ENCODE results near the gene HOXD12.

HOXD12 gene

GRCh38 chr2:176099728-176100546, at the start of gene HOXD12:
HOXD12 (plus strand) TSS chr2:176099795; CDS start chr2:176099802, 7 bp downstream.
- no peak for DNase-seq

DNA sequence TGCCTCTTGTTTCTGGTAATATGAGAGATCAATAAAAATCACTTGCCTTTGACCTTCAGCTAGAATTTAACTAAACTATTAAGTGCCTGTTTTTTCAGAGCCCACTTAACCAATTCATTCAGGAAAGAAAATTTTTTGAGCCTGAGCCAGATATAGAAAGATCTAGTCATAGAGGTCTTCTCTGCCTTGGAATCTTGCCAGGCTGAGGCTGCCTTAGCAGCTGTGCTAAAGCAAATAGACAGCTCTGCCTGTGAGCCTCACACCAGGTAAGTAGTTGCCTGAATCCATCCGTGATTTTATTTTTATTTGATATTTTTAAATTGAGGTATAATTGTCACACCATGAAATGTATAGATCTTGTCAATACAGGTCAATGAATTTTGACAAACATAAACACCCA, 43.2 kb upstream of the HOXD12 start:
- DNase-seq = no peak

DNA sequence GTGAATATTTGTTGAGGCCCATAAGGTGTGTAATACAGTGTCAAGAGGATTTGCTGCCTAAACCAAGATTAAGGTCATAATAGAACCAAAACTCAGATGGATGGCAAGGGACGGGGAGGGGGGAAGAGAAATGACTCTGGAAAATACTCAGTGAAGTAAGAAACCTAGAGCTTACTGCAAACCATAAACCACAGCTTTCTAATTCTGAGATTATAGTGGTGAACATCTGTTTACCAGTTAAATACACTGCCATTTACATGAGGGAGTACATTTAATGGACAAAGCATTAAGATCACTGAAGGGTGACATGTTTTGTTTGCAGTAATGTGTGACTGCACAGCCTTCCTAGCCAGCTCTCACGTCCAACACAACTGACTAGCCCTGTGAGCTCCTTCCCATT, 35.6 kb upstream of the HOXD12 start:
- DNase-seq = no peak

GRCh38 chr2:176066645-176067588, 32.7 kb upstream of the HOXD12 start:
- DNase-seq = no peak

- no peak for DNase-seq
These were observed 31.8 kb upstream of the HOXD12 start for GRCh38 chr2:176067589-176068418.

DNA sequence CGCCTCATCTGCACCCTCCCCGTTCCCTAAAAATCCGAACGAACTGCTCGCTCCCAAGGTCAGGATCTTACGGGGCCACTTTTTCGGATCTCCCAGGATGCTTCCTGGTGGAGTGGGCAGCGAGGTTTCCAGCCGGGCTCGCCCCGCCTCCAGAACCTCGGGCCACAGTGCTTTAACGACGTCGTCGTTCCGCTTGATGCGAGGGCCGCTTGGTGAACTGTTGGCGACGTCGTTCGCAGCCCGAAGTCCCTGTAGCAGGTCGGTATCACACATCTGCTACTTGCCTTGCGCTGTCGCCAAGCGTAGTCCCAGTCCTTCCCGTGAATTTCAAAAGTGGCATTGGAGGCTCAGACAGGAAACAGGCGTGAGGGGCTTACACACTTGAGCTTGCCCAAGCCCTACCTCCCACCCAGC, 31.2 kb upstream of the HOXD12 start:
- no peak for DNase-seq

DNA sequence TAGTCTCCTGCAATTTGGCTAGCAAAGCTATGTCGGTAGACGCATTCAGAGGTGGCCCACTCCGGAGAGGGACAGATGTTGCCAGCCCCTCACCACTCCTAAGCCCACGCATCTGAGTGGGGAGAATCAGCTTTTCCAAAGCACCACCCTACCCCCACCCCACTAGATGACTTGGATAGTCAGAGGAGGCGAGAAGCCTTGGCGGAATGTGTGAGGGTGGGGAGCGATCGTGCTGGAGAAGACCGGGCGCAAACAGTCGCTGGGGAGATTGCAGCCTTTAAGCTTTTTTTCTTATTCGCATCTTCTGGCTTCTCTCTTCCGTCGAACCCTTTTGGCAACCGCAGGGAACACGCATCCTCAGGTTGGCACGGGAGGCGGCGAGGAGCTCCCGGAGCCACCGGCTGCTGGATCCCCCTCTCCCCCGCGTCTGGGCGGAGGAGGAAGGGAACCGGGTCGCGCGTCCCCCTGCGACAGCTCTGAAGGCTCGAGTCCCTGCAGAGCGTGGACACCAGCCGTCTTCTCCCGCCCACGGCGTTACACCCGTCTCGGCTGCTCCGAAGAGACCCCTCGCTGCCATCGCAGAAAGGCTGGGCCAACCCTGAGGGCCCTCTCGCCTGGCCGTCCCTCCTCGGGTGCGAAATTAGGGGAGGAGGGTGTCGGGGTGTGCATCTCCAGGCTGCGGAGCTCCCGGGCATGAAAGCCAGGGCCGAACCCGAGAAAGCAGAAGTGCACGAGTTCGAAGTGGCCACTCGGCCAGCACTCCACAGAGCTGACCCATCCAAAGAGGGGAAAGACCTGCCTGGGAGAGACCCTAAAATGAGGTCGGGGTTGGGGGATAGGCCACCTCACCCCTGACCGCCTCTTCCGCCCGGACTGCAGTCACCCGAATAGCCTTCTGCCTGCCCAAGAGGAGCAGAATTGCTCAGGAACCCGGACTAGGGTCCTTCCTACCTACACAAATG, 28.0 kb upstream of the HOXD12 start:
- no peak for DNase-seq

DNA sequence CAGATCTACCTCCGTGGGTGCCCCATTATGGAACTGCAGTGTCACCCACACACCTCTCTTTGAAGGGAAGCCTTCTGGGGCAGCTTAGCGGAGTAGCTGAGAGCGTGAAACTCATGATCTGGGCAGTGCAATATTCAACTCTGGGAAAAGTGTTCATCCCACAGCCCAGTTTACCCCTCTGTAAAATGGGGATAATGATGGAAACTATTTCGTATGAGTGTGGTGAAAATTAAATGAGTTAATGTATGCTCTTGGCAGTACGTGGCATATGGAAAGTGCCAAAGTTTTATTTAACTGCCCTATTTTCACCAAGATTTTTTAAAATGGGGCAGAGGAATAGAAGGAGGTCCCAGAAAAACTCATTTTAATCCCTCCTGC, 27.3 kb upstream of the HOXD12 start:
- no peak for DNase-seq

GRCh38 chr2:176072951-176073904, 26.4 kb upstream of the HOXD12 start:
- DNase-seq = no peak

GRCh38 chr2:176074919-176075425, 24.6 kb upstream of the HOXD12 start:
- DNase-seq = no peak

DNA sequence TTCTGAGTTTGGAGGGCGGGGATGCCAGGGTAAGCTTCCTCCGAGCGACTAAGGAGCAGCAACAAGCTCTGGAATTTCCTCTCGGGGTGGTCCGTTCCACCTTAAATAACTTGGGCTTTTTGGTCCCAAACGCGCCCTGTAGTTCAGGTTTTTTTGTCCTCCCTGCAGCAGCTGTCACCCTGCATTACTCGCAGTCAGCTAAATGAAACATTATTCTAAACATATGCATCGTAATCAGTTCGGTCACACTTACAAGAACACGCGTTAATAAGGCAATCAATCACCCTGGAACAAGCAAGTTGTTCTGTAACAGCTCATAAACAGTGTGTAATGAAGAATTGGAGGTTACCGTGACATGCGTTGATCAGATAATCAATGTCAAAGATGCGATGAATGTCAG, 24.1 kb upstream of the HOXD12 start:
- no peak for DNase-seq

DNA sequence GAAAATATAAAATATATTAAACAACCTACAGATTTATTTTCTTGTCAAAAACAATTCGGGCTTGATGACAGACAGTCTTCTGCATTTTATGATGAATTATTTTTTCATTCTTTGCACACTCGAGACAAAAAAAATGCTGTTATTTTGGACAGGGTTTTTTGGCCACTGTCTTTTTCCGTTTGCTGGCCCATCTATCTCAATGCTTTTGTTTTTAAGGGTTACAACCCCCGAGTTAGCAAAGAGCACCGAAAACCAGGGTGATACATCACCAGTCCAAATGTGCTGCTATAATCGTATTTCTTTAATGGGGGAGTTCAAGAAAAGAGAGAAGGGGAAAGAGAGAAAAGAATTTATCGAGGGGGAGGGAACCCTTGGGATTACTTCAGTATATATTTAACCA, 23.5 kb upstream of the HOXD12 start:
- DNase-seq = no peak

DNA sequence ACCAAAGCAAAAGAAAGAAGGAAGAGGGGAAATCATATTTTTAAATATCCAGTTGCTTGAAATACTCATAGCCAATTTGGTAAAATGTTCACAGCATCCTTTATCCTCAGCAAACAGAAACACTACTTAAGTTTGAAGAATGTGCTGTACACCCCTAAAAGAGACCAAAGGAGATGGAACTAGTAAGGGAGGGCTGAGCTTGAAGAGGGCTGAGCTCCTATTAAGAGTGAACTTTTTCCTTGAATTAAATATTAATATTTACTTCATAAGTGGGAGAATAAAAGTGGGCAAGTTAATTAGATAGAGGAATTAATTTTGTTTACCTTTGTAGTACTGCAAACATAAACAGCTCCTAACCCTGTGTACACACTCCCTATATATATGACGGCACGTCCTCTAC, 22.8 kb upstream of the HOXD12 start:
- DNase-seq = no peak

DNA sequence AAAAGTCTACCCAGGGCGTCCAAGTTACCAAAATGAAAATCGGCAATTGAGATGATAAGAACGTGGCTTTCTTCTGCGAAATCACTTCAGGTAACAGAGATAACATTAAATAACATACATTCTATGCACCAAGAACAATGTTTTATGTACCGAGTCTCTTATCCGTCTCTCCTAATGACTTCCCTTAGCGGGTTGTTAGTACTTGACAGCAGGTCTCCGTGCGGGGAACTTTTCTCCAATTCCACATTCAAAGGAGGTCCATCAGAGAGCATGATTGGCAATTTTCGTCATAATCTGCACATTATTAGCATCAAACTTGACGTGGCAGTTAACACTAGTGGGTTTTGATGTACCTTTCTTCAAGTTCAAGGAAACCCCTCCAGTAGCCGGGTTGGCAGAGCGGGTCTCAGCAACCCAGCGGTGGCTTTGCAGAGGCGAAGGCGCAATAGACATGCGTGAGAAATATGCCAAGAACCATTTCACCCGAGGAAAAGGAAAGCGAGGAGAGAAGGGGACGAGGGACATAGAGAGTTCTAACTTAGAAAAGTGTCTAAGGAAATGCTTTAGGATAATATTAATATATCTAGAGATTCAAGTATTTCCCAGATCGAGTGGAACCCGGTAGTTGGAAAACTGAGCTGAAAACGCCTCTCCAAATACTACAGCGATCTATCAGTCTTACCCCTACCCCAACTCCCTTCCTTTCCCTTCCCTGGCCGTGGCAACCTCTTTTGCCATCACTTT, 20.9 kb upstream of the HOXD12 start:
- DNase-seq = no peak

GRCh38 chr2:176079285-176079830, 20.2 kb upstream of the HOXD12 start:
- DNase-seq = no peak

DNA sequence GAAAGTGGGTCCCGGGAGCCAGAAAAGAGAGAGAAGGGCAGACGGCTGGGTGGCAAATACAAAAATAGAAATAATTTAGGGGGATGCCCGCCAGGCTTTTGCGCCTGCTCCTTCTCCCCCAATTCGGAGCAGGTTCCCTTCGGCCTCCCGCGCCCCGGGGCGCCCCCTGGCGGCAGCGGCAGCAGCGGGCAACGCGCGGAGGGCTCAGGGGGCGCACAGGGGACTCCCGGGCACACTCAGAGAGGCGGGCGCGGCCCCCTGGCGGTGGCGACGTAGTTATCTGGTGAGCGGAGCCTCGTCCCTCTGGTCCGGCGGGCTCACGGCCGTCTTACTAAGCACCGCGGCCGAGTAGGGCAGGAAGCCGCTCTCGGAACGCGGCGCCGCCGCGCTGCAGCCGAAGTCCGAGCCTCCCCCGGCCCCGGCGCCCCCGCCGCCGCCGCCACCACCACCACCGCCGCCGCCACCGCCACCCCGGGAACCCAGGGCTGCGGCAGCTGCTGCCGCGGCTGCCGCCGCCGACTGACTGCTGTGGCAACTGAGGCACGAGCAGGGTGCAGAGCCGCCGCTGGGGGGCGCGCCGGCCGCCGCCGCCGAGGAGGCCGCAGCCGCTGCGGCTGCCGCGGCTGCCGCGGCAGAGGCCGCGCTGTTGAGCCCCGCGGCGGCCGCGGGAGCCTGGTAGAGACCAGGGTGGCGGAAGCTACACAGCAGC, 19.6 kb upstream of the HOXD12 start:
- DNase-seq = no peak

GRCh38 chr2:176080540-176081375, 18.8 kb upstream of the HOXD12 start:
- no peak for DNase-seq

DNA sequence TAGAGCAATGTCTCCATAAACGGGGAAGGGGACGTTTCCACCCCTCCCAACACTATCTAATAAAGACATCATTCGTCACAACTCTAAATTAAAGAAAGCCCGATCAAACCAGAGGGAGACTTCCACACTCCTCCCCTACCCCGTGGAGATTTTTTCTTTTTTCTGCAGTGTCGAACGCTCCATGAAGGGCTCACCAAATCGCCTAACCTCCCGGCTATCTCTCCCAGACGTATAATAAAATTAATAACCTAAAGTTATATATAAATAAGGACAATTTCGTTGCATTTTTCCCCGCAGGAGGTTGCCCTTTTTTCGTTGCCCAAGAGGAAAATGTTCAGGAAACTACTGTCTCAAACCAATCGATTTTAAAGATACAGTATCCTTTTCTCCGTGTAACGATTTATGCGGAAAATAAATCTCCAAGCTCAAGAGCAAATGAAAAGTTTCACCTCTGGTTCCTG, 18.2 kb upstream of the HOXD12 start:
- no peak for DNase-seq

Measured in CD4-positive, alpha-beta T cell treated with Interleukin-21 for 1 hour (primary cell).